Lung (tissue), 12 donors: ENCODE measurements around the gene CLN5. TPM values are rescaled to one million over a fixed set of nuclear protein-coding genes. Genes with fewer than 3 reads are reported as not detected.

Source experiments
- ATAC-seq: fragments of 200-7000 bp; cut with Tn5 transposase; one replicate; pipeline ENCODE4 v1.9.1; 2020; ENCODE audit warnings: moderate number of reproducible peaks; ENCODE audit not compliant: insufficient read depth, low FRiP score
- DNase-seq, 3 donors: peaks; one replicate each; pipeline ENCODE4 v3.0.0-alpha.2; 2013 to 2017
- H3K27ac ChIP-seq, 2 donors: one replicate each; pipeline ENCODE4 v1.5.1; 2013; ENCODE audit warnings: mild to moderate bottlenecking in 2 of 2, moderate library complexity in 2 of 2, control low read depth in 1 of 2, inconsistent platforms in 1 of 2, low read depth in 1 of 2, low read length in 1 of 2
- H3K27me3 ChIP-seq, 3 donors: one replicate each; pipeline ENCODE4 v1.5.1; 2013; ENCODE audit warnings: low read length in 2 of 3; ENCODE audit not compliant: control insufficient read depth in 3 of 3, insufficient read depth in 3 of 3
- H3K36me3 ChIP-seq, 4 donors: one replicate each; pipeline ENCODE4 v1.5.1; 2013; ENCODE audit warnings: low read length in 4 of 4, mild to moderate bottlenecking in 1 of 4, moderate library complexity in 1 of 4; ENCODE audit not compliant: control insufficient read depth in 4 of 4, insufficient read depth in 4 of 4
- H3K4me1 ChIP-seq, 5 donors: one replicate each; pipeline ENCODE4 v1.5.1; 2013; ENCODE audit warnings: low read length in 5 of 5, mild to moderate bottlenecking in 2 of 5, moderate library complexity in 1 of 5; ENCODE audit not compliant: control insufficient read depth in 5 of 5, insufficient read depth in 5 of 5
- H3K4me3 ChIP-seq: one replicate; pipeline ENCODE4 v1.5.1; 2013; ENCODE audit warnings: mild to moderate bottlenecking, control low read depth, moderate library complexity
- H3K9ac ChIP-seq, 2 donors: one replicate each; pipeline ENCODE4 v1.5.1; 2013; ENCODE audit warnings: low read length in 2 of 2, control low read depth in 1 of 2; ENCODE audit not compliant: insufficient read depth in 1 of 2
- H3K9me3 ChIP-seq, 4 donors: one replicate each; pipeline ENCODE4 v1.5.1; 2013; ENCODE audit warnings: low read length in 3 of 4, mild to moderate bottlenecking in 1 of 4, moderate library complexity in 1 of 4; ENCODE audit not compliant: control insufficient read depth in 4 of 4, insufficient read depth in 3 of 4
- CTCF ChIP-seq: IDR thresholded peaks from 2 replicates; pipeline ENCODE4 v1.5.1; 2012; ENCODE audit warnings: mild to moderate bottlenecking; ENCODE audit errors: control extremely low read depth, extremely low read depth
- WGBS, 2 donors: extraction: QIAGEN DNeasy Blood & Tissue Kit; methylation state at CpG; one replicate each; pipeline ENCODE4 v1.1.7; 2013; 5-methylcytosine and 5-hydroxymethylcytosine counted together
- polyA plus RNA-seq, 2 donors: library from polyadenylated mRNA; stranded (reverse); fragments of 200-250 nt; gene quantifications; one replicate each; pipeline ENCODE4 v1.2.1, GENCODE V29; 2013
- total RNA-seq, 2 donors: library from RNA; depleted of rRNA in 1 of 2; stranded (reverse); fragments of >200 nt in 1 of 2; gene quantifications; one replicate each; pipeline ENCODE4 v1.2.1, GENCODE V29; 2014 to 2021
- donor health status: control.
- donor health status: control.
- donor health status: Bipolar disorder and iron deficiency.
- donor health status: healthy.
- donor health status: DM: yes; HTN: yes; CAD: no.

Gene CLN5
- total and polyA plus RNA-seq, 4 donors = 18.0 to 41.7 (median 26.7) TPM

GRCh38 chr13:76969488-76970365, 22.2 kb upstream of the CLN5 start:
- DNase-seq = no peak
- Histone ChIP-seq H3K9me3 (no peaks in the 10 kb centered on the region), H3K4me1 (peaks cover 0 to 12% (median 3%) of the 10 kb centered on the region in 5 donors), H3K27ac (no peak overlapping the region), H3K9ac (no peak overlapping the region), H3K36me3 (no peaks in the 10 kb centered on the region), H3K27me3 (no peaks in the 10 kb centered on the region), H3K4me3 (no peak overlapping the region)
- TF ChIP-seq CTCF = no peak
- 88 to 89% methylated on average over 5 of the region's 5 CpGs for WGBS, 2 donors
- ATAC-seq = no peak

- no peak for DNase-seq
- no peak overlapping the region for H3K27ac ChIP-seq
- H3K27me3 ChIP-seq = no peaks in the 10 kb centered on the region
- H3K9me3 ChIP-seq = no peaks in the 10 kb centered on the region
- no peaks in the 10 kb centered on the region for H3K36me3 ChIP-seq
- ATAC-seq = no peak
- no peak overlapping the region for H3K9ac ChIP-seq
- 63 to 65% methylated on average over 3 of the region's 3 CpGs for WGBS, 2 donors
- no peak overlapping the region for H3K4me3 ChIP-seq
- H3K4me1 ChIP-seq = peaks cover 0 to 3% (median 2%) of the 10 kb centered on the region in 5 donors
- TF ChIP-seq CTCF = no peak
Measured at GRCh38 chr13:76971215-76971614, 20.7 kb upstream of the CLN5 start.

- DNase-seq (peak in 2 of 3 donors; percentile 15 to 49), ATAC-seq (no peak)
- no peak for TF ChIP-seq CTCF
- Histone ChIP-seq H3K36me3 (no peaks in the 10 kb centered on the region), H3K4me3 (no peak overlapping the region), H3K27me3 (no peaks in the 10 kb centered on the region), H3K4me1 (peaks cover 0 to 3% (median 0%) of the 10 kb centered on the region in 5 donors), H3K9ac (no peak overlapping the region), H3K27ac (no peak overlapping the region), H3K9me3 (no peaks in the 10 kb centered on the region)
- WGBS, 2 donors = 34 to 45% methylated on average over 19 of the region's 19 CpGs
Measured at GRCh38 chr13:76971851-76972829, 19.7 kb upstream of the CLN5 start.
